Keratinocyte (primary cell): ENCODE results near the gene C5orf22.
"Not testable (repeated sequence)": the region's sequence is repeated elsewhere in the genome, so short reads cannot be mapped to it uniquely, and the experiment has no call there.

Experiments
- EZH2 ChIP-seq: IDR thresholded peaks from one replicate; pipeline ENCODE4 v1.6.1; 2012; ENCODE audit warnings: inconsistent platforms, mild to moderate bottlenecking, low read length, moderate library complexity
- TF ChIP-seq, protein P1 (sequence below), 3 experiments: IDR thresholded peaks in 1 of 3; conservative IDR thresholded peaks in 1 of 3; optimal IDR thresholded peaks in 1 of 3; 2 replicates in 2 of 3; 3 replicates in 1 of 3; pipeline versions ENCODE3 to v1.5.1; 2011; ENCODE audit warnings: low read length in 3 of 3, mild to moderate bottlenecking in 3 of 3, moderate library complexity in 2 of 3, control low read depth in 1 of 3, inconsistent platforms in 1 of 3; ENCODE audit not compliant: insufficient read depth in 2 of 3; ENCODE audit errors: extremely low read depth in 1 of 3

DNA sequence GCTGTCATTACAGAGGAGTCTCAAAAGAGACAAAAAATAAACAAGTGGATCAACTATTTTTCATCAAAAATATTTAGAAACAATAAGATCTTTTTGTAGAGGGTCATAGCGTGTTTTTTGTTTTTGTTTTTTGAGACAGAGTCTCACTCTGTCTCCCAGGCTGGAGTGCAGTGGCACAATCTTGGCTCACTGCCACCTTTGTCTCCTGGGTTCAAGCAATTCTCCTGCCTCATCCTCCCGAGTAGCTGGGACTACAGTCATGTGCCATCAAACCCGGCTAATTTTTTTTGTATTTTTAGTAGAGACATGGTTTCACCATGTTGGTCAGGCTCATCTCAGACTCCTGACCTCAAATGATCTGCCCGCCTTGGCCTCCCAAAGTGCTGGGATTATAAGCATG, 70.2 kb downstream of the C5orf22 start:
- TF ChIP-seq, protein P1, sequence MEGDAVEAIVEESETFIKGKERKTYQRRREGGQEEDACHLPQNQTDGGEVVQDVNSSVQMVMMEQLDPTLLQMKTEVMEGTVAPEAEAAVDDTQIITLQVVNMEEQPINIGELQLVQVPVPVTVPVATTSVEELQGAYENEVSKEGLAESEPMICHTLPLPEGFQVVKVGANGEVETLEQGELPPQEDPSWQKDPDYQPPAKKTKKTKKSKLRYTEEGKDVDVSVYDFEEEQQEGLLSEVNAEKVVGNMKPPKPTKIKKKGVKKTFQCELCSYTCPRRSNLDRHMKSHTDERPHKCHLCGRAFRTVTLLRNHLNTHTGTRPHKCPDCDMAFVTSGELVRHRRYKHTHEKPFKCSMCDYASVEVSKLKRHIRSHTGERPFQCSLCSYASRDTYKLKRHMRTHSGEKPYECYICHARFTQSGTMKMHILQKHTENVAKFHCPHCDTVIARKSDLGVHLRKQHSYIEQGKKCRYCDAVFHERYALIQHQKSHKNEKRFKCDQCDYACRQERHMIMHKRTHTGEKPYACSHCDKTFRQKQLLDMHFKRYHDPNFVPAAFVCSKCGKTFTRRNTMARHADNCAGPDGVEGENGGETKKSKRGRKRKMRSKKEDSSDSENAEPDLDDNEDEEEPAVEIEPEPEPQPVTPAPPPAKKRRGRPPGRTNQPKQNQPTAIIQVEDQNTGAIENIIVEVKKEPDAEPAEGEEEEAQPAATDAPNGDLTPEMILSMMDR (optimal IDR thresholded peaks at IDR 0.05 in 1 of 3, IDR thresholded peaks at IDR 0.05 in 1 of 3, conservative IDR thresholded peaks at IDR 0.05 in 1 of 3; ENCODE audit: extremely low read depth in 1 of 3, insufficient read depth in 2 of 3, low read length in 3 of 3) = not testable (repeated sequence)
- TF ChIP-seq EZH2 = not testable (repeated sequence)
